WTC11 (cell line): ENCODE measurements around the gene BFSP2. TPM values are rescaled to one million over a fixed set of nuclear protein-coding genes. Genes with fewer than 3 reads are reported as not detected.

Source experiments
- ATAC-seq: fragments of 200-7000 bp; cut with Tn5 transposase; 2 replicates; pipeline ENCODE4 v1.10.0; 2021; ENCODE audit warnings: mild to moderate bottlenecking, moderate library complexity
- CTCF ChIA-PET: fragments of 300-600 bp; sonication (Branson Sonifier 250); formaldehyde crosslinking; loops from one replicate; lab custom pipeline; 2021; ENCODE audit warnings: antibody characterized with exemption; lab: Charles Lee
- POLR2A ChIA-PET: fragments of 350-600 bp; sonication (Branson Sonifier 250); formaldehyde crosslinking; loops from one replicate; lab custom pipeline; 2021; ENCODE audit warnings: antibody characterized with exemption; lab: Charles Lee
- DNase-seq: peaks from one replicate; pipeline ENCODE4 v3.0.0; 2021; ENCODE audit warnings: low spot score
- H3K27ac Mint-ChIP-seq: 2 replicates; pipeline ENCODE4 v1.8.0; 2021; ENCODE audit warnings: mixed read lengths
- H3K27me3 Mint-ChIP-seq: 2 replicates; pipeline ENCODE4 v1.8.0; 2021; ENCODE audit warnings: low read depth, mild to moderate bottlenecking, moderate library complexity, mixed read lengths
- H3K36me3 Mint-ChIP-seq: 2 replicates; pipeline ENCODE4 v1.8.0; 2021; ENCODE audit warnings: mixed read lengths
- H3K4me1 Mint-ChIP-seq: 2 replicates; pipeline ENCODE4 v1.8.0; 2022; ENCODE audit warnings: mixed read lengths
- H3K4me3 Mint-ChIP-seq: 2 replicates; pipeline ENCODE4 v1.8.0; 2021; ENCODE audit warnings: mild to moderate bottlenecking, moderate library complexity, mixed read lengths
- H3K9me3 Mint-ChIP-seq: 2 replicates; pipeline ENCODE4 v1.8.0; 2021; ENCODE audit warnings: mixed read lengths
- ATF2 ChIP-seq: sonication (generic); formaldehyde crosslinking; IDR thresholded peaks from 2 replicates; pipeline ENCODE4 v1.8.1; 2022; ENCODE audit warnings: low read depth, missing genetic modification reagents, borderline replicate concordance
- CBFB ChIP-seq: sonication (generic); formaldehyde crosslinking; IDR thresholded peaks from 2 replicates; pipeline ENCODE4 v1.8.1; 2022; ENCODE audit warnings: mild to moderate bottlenecking, low read depth, missing genetic modification reagents
- CREB1 ChIP-seq: sonication (generic); formaldehyde crosslinking; IDR thresholded peaks from 2 replicates; pipeline ENCODE4 v1.8.0; 2023; ENCODE audit warnings: mild to moderate bottlenecking, missing genetic modification reagents
- ELF4 ChIP-seq: sonication (generic); formaldehyde crosslinking; IDR thresholded peaks from 2 replicates; pipeline ENCODE4 v1.8.1; 2022; ENCODE audit warnings: low read depth, mild to moderate bottlenecking, moderate library complexity, missing genetic modification reagents
- ESRRA ChIP-seq: sonication (generic); formaldehyde crosslinking; IDR thresholded peaks from 2 replicates; pipeline ENCODE4 v1.8.1; 2022; ENCODE audit warnings: mild to moderate bottlenecking, missing genetic modification reagents, borderline replicate concordance
- ETV6 ChIP-seq: sonication (generic); formaldehyde crosslinking; IDR thresholded peaks from 2 replicates; pipeline ENCODE4 v1.8.1; 2022; ENCODE audit warnings: mild to moderate bottlenecking, missing genetic modification reagents
- GABPB1 ChIP-seq: sonication (generic); formaldehyde crosslinking; IDR thresholded peaks from 2 replicates; pipeline ENCODE4 v1.8.1; 2023; ENCODE audit warnings: mild to moderate bottlenecking, missing genetic modification reagents
- GRHL2 ChIP-seq: fragments of 250-450 bp; sonication (Bioruptor Pico); IDR thresholded peaks from 2 replicates; pipeline ENCODE4 v1.8.0; 2022; ENCODE audit warnings: mild to moderate bottlenecking, moderate library complexity; ENCODE audit not compliant: insufficient replicate concordance, severe bottlenecking
- MLX ChIP-seq: sonication (generic); formaldehyde crosslinking; IDR thresholded peaks from 2 replicates; pipeline ENCODE4 v1.8.1; 2023; ENCODE audit warnings: mild to moderate bottlenecking, missing genetic modification reagents, moderate library complexity
- NFATC4 ChIP-seq: fragments of 250-450 bp; sonication (Bioruptor Pico); IDR thresholded peaks from 2 replicates; pipeline ENCODE4 v1.9.0; 2021; ENCODE audit warnings: mild to moderate bottlenecking
- NR2C2 ChIP-seq: sonication (generic); formaldehyde crosslinking; IDR thresholded peaks from 2 replicates; pipeline ENCODE4 v1.8.0; 2022; ENCODE audit warnings: mild to moderate bottlenecking, missing genetic modification reagents
- OVOL2 ChIP-seq: fragments of 250-450 bp; sonication (Bioruptor Pico); IDR thresholded peaks from 2 replicates; pipeline ENCODE4 v1.9.0; 2021; ENCODE audit warnings: mild to moderate bottlenecking, borderline replicate concordance
- SOX15 ChIP-seq: fragments of 250-450 bp; sonication (Bioruptor Pico); IDR thresholded peaks from 2 replicates; pipeline ENCODE4 v1.9.0; 2021; ENCODE audit warnings: mild to moderate bottlenecking
- TCF7 ChIP-seq: sonication (generic); formaldehyde crosslinking; IDR thresholded peaks from 2 replicates; pipeline ENCODE4 v1.8.0; 2022; ENCODE audit warnings: mild to moderate bottlenecking, low read depth, missing genetic modification reagents, moderate library complexity
- ZNF121 ChIP-seq: sonication (generic); formaldehyde crosslinking; IDR thresholded peaks from 2 replicates; pipeline ENCODE4 v1.8.0; 2023; ENCODE audit warnings: missing genetic modification reagents
- ZNF219 ChIP-seq: sonication (generic); formaldehyde crosslinking; IDR thresholded peaks from 2 replicates; pipeline ENCODE4 v1.8.0; 2023; ENCODE audit warnings: missing genetic modification reagents, mild to moderate bottlenecking, borderline replicate concordance
- ZNF232 ChIP-seq: sonication (generic); formaldehyde crosslinking; IDR thresholded peaks from 2 replicates; pipeline ENCODE4 v1.8.0; 2022; ENCODE audit warnings: mild to moderate bottlenecking, missing genetic modification reagents
- ZNF263 ChIP-seq: sonication (generic); formaldehyde crosslinking; IDR thresholded peaks from 2 replicates; pipeline ENCODE4 v1.8.1; 2022; ENCODE audit warnings: low read depth, mild to moderate bottlenecking, moderate library complexity, missing genetic modification reagents
- ZNF396 ChIP-seq: fragments of 250-450 bp; sonication (Bioruptor Pico); IDR thresholded peaks from 2 replicates; pipeline ENCODE4 v1.8.0; 2021; ENCODE audit warnings: mild to moderate bottlenecking, moderate library complexity, borderline replicate concordance
- ZNF416 ChIP-seq: fragments of 250-450 bp; sonication (Bioruptor Pico); IDR thresholded peaks from 2 replicates; pipeline ENCODE4 v1.9.0; 2021; ENCODE audit warnings: mild to moderate bottlenecking, inconsistent platforms
- total RNA-seq: library from RNA; stranded (reverse); gene quantifications from 3 replicates; pipeline ENCODE4 v1.2.3, GENCODE V29; 2021
- TF ChIP-seq, protein P1 (sequence below): fragments of 250-450 bp; sonication (Bioruptor Pico); IDR thresholded peaks from 2 replicates; pipeline ENCODE4 v1.9.0; 2021; ENCODE audit warnings: moderate library complexity, mild to moderate bottlenecking, inconsistent platforms, borderline replicate concordance
- TF ChIP-seq, protein P2 (sequence below): sonication (generic); formaldehyde crosslinking; IDR thresholded peaks from 2 replicates; pipeline ENCODE4 v1.8.0; 2023; ENCODE audit warnings: missing genetic modification reagents
- TF ChIP-seq, protein P3 (sequence below): sonication (generic); formaldehyde crosslinking; IDR thresholded peaks from 2 replicates; pipeline ENCODE4 v1.8.1; 2023; ENCODE audit warnings: mild to moderate bottlenecking, moderate library complexity, missing genetic modification reagents
- TF ChIP-seq, protein P4 (sequence below): fragments of 250-450 bp; sonication (Bioruptor Pico); IDR thresholded peaks from 2 replicates; pipeline ENCODE4 v1.8.0; 2021; ENCODE audit warnings: mild to moderate bottlenecking
- TF ChIP-seq, protein P5 (sequence below): sonication (generic); formaldehyde crosslinking; IDR thresholded peaks from 2 replicates; pipeline ENCODE4 v1.8.1; 2023; ENCODE audit warnings: mild to moderate bottlenecking, missing genetic modification reagents, moderate library complexity

BFSP2 gene
- total RNA-seq, 1 experiment from 2014 or later = not detected

- TF ChIP-seq ETV6 (CRISPR knock-in tag) (no peak), GABPB1 (CRISPR knock-in tag) (no peak), CBFB (CRISPR knock-in tag) (no peak), OVOL2 (CRISPR knock-in tag) (no peak), ZNF121 (CRISPR knock-in tag) (no peak), NR2C2 (no peak), ZNF232 (no peak), MLX (no peak), ELF4 (CRISPR knock-in tag) (no peak), GRHL2 (no peak)
- TF ChIP-seq, protein P1, sequence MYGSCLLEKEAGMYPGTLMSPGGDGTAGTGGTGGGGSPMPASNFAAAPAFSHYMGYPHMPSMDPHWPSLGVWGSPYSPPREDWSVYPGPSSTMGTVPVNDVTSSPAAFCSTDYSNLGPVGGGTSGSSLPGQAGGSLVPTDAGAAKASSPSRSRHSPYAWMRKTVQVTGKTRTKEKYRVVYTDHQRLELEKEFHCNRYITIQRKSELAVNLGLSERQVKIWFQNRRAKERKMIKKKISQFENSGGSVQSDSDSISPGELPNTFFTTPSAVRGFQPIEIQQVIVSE (CRISPR knock-in tag) = no peak
- TF ChIP-seq, protein P2, sequence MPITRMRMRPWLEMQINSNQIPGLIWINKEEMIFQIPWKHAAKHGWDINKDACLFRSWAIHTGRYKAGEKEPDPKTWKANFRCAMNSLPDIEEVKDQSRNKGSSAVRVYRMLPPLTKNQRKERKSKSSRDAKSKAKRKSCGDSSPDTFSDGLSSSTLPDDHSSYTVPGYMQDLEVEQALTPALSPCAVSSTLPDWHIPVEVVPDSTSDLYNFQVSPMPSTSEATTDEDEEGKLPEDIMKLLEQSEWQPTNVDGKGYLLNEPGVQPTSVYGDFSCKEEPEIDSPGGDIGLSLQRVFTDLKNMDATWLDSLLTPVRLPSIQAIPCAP (CRISPR knock-in tag) = no peak
- POLR2A ChIA-PET = no interaction called here
- Mint-ChIP-seq H3K4me1 (peaks cover 10% of the 10 kb centered on the region), H3K36me3 (no peaks in the 10 kb centered on the region), H3K27me3 (no peaks in the 10 kb centered on the region), H3K27ac (no peak overlapping the region), H3K9me3 (no peaks in the 10 kb centered on the region), H3K4me3 (no peak overlapping the region)
- CTCF ChIA-PET = no interaction called here
- DNase-seq (no peak), ATAC-seq (no peak)
These were observed 106.5 kb downstream of the BFSP2 start for GRCh38 chr3:133506215-133506901.

DNA sequence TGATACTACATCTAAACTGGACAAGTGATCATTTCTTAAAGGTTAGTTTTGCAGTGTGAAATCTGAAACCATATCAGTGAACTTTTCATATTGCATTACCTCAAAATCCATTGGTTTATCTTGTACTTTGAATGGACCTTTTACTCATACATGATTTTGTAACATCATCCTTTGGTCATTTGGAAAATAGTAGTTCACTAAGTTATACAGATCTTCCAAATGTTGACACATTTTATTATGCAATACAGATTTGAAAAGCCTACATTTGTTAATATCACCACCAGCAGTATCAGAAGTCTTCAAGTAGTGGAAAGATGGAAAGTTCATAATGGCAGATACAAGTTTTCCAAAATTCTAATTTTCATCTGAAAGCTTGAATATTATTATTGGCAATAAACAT lies 109.6 kb downstream of the BFSP2 start:
- DNase-seq (no peak), ATAC-seq (no peak)
- ChIA-PET CTCF (no interaction called here), POLR2A (no interaction called here)
- peaks cover 10% of the 10 kb centered on the region for H3K4me1 Mint-ChIP-seq
- no peaks in the 10 kb centered on the region for H3K27me3 Mint-ChIP-seq
- H3K36me3 Mint-ChIP-seq = no peaks in the 10 kb centered on the region
- no peak overlapping the region for H3K27ac Mint-ChIP-seq
- TF ChIP-seq, protein P3, sequence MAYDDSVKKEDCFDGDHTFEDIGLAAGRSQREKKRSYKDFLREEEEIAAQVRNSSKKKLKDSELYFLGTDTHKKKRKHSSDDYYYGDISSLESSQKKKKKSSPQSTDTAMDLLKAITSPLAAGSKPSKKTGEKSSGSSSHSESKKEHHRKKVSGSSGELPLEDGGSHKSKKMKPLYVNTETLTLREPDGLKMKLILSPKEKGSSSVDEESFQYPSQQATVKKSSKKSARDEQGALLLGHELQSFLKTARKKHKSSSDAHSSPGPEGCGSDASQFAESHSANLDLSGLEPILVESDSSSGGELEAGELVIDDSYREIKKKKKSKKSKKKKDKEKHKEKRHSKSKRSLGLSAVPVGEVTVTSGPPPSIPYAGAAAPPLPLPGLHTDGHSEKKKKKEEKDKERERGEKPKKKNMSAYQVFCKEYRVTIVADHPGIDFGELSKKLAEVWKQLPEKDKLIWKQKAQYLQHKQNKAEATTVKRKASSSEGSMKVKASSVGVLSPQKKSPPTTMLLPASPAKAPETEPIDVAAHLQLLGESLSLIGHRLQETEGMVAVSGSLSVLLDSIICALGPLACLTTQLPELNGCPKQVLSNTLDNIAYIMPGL (CRISPR knock-in tag) = no peak
- TF ChIP-seq NR2C2 (no peak), TCF7 (CRISPR knock-in tag) (no peak), SOX15 (no peak)
- no peaks in the 10 kb centered on the region for H3K9me3 Mint-ChIP-seq
- no peak overlapping the region for H3K4me3 Mint-ChIP-seq

DNA sequence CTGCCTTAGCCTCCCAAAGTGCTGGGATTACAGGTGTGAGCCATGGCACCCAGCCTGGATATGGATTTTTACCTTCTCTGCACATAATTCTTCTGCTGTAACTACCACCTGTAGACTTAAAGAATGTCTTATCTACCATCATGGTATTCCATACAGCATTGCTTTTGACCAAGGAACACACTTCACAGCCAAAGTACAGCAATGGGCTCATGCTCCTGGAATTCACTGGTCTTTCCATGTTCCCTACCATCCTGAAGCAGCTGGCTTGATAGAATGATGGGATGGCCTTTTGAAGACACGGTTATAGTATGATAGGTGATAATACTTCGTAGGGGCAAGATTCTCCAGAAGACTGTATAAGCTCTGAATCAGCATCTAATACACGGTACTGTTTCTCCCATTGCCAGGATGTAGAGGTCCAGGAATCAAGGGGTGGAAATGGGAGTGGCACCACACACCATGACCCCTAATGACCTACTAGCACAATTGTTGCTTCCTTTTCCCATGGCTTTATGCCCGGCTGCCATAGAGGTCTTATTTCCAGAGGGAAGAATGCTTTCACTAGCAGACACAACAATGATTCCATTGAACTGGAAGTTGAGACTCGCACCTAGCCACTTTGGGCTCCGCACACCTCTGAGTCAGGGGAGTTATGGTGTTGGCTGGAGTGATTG lies 112.7 kb downstream of the BFSP2 start:
- DNase-seq = no peak
- ChIA-PET POLR2A (no interaction called here), CTCF (no interaction called here)
- H3K36me3 Mint-ChIP-seq = no peaks in the 10 kb centered on the region
- H3K9me3 Mint-ChIP-seq = no peaks in the 10 kb centered on the region
- no peaks in the 10 kb centered on the region for H3K27me3 Mint-ChIP-seq
- no peak overlapping the region for H3K27ac Mint-ChIP-seq
- no peak for ATAC-seq
- H3K4me3 Mint-ChIP-seq = no peak overlapping the region
- no peaks in the 10 kb centered on the region for H3K4me1 Mint-ChIP-seq
- TF ChIP-seq ZNF219 (CRISPR knock-in tag) (no peak), ESRRA (CRISPR knock-in tag) (no peak), NFATC4 (CRISPR knock-in tag) (no peak), ZNF416 (CRISPR knock-in tag) (no peak), ATF2 (CRISPR knock-in tag) (no peak), ZNF263 (CRISPR knock-in tag) (no peak), ZNF396 (CRISPR knock-in tag) (no peak), MLX (no peak), CREB1 (no peak)
- TF ChIP-seq, protein P4, sequence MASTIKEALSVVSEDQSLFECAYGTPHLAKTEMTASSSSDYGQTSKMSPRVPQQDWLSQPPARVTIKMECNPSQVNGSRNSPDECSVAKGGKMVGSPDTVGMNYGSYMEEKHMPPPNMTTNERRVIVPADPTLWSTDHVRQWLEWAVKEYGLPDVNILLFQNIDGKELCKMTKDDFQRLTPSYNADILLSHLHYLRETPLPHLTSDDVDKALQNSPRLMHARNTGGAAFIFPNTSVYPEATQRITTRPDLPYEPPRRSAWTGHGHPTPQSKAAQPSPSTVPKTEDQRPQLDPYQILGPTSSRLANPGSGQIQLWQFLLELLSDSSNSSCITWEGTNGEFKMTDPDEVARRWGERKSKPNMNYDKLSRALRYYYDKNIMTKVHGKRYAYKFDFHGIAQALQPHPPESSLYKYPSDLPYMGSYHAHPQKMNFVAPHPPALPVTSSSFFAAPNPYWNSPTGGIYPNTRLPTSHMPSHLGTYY (CRISPR knock-in tag) = no peak
- TF ChIP-seq, protein P5, sequence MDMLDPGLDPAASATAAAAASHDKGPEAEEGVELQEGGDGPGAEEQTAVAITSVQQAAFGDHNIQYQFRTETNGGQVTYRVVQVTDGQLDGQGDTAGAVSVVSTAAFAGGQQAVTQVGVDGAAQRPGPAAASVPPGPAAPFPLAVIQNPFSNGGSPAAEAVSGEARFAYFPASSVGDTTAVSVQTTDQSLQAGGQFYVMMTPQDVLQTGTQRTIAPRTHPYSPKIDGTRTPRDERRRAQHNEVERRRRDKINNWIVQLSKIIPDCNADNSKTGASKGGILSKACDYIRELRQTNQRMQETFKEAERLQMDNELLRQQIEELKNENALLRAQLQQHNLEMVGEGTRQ (CRISPR knock-in tag) = no peak
